Mesenchymal stem cell (in vitro differentiated cells and primary cell): ENCODE measurements around the gene CFAP298.

Experiments
- DNase-seq: peaks from one replicate; pipeline ENCODE4 v3.0.0-alpha.2; 2013
- H2AFZ ChIP-seq: one replicate; pipeline ENCODE4 v1.6.1; 2013; ENCODE audit warnings: low read depth, mild to moderate bottlenecking, control low read depth, inconsistent platforms, low read length, moderate library complexity
- H2AK5ac ChIP-seq: 2 replicates; pipeline ENCODE4 v1.6.1; 2013; ENCODE audit warnings: low read length, moderate library complexity, mild to moderate bottlenecking, inconsistent platforms; ENCODE audit not compliant: severe bottlenecking
- H2BK120ac ChIP-seq: one replicate; pipeline ENCODE4 v1.6.1; 2013; ENCODE audit warnings: low read depth, mild to moderate bottlenecking, inconsistent platforms, low read length, moderate library complexity
- H2BK12ac ChIP-seq, 2 experiments: one replicate each; pipeline ENCODE4 v1.6.1; 2013; ENCODE audit warnings: inconsistent platforms in 2 of 2, low read length in 2 of 2, mild to moderate bottlenecking in 2 of 2, moderate library complexity in 2 of 2, control low read depth in 1 of 2
- H2BK15ac ChIP-seq: one replicate; pipeline ENCODE4 v1.6.1; 2013; ENCODE audit warnings: mild to moderate bottlenecking, low read depth, inconsistent platforms; ENCODE audit not compliant: poor library complexity, severe bottlenecking
- H2BK5ac ChIP-seq: 2 replicates; pipeline ENCODE4 v1.6.1; 2013; ENCODE audit warnings: low read depth, mild to moderate bottlenecking, low read length, control low read depth, inconsistent platforms; ENCODE audit not compliant: poor library complexity, severe bottlenecking
- H3K14ac ChIP-seq, 2 experiments: one replicate each; pipeline ENCODE4 v1.6.1; 2013; ENCODE audit warnings: inconsistent platforms in 2 of 2, low read length in 2 of 2, control low read depth in 1 of 2, mild to moderate bottlenecking in 1 of 2, moderate library complexity in 1 of 2
- H3K18ac ChIP-seq, 2 experiments: one replicate each; pipeline ENCODE4 v1.6.1; 2013; ENCODE audit warnings: inconsistent platforms in 2 of 2, low read length in 2 of 2, control low read depth in 1 of 2, low read depth in 1 of 2, mild to moderate bottlenecking in 1 of 2
- H3K23ac ChIP-seq, 2 experiments: one replicate each; pipeline ENCODE4 v1.6.1; 2013; ENCODE audit warnings: inconsistent platforms in 2 of 2, low read length in 2 of 2, mild to moderate bottlenecking in 2 of 2, moderate library complexity in 2 of 2, control low read depth in 1 of 2
- H3K27ac ChIP-seq: 2 replicates; pipeline ENCODE4 v1.5.1; 2013; ENCODE audit warnings: mild to moderate bottlenecking, moderate library complexity, low read length, control low read depth, inconsistent platforms; ENCODE audit not compliant: poor library complexity, severe bottlenecking
- H3K27me3 ChIP-seq, 2 experiments: 2 replicates each; pipeline versions ENCODE4 v1.6.1 to v1.7.0; 2013; ENCODE audit warnings: low read length in 2 of 2, mild to moderate bottlenecking in 2 of 2, moderate library complexity in 2 of 2, control low read depth in 1 of 2, inconsistent platforms in 1 of 2; ENCODE audit not compliant: control insufficient read depth in 1 of 2, insufficient read depth in 1 of 2
- H3K36me3 ChIP-seq, 2 experiments: 2 replicates each; pipeline versions ENCODE4 v1.6.1 to v1.7.0; 2013; ENCODE audit warnings: low read length in 2 of 2, control low read depth in 1 of 2, inconsistent platforms in 1 of 2, low read depth in 1 of 2, mild to moderate bottlenecking in 1 of 2; ENCODE audit not compliant: insufficient read depth in 2 of 2, control insufficient read depth in 1 of 2
- H3K4ac ChIP-seq, 2 experiments: one replicate each; pipeline ENCODE4 v1.6.1; 2013; ENCODE audit warnings: inconsistent platforms in 2 of 2, low read length in 2 of 2, mild to moderate bottlenecking in 2 of 2, moderate library complexity in 2 of 2, control low read depth in 1 of 2, low read depth in 1 of 2
- H3K4me1 ChIP-seq: 2 replicates; pipeline ENCODE4 v1.6.1; 2013; ENCODE audit warnings: low read depth, low read length, control low read depth; ENCODE audit not compliant: control insufficient read depth, insufficient read depth
- H3K4me2 ChIP-seq: 2 replicates; pipeline ENCODE4 v1.6.1; 2013; ENCODE audit warnings: low read length, mild to moderate bottlenecking, inconsistent platforms; ENCODE audit not compliant: poor library complexity, severe bottlenecking
- H3K4me3 ChIP-seq, 2 experiments: 2 replicates each; pipeline versions ENCODE4 v1.5.1 to v1.7.0; 2013; ENCODE audit warnings: low read length in 2 of 2, mild to moderate bottlenecking in 2 of 2, control low read depth in 1 of 2, low read depth in 1 of 2; ENCODE audit not compliant: insufficient read depth in 1 of 2
- H3K79me1 ChIP-seq: replicated peaks from 2 replicates; pipeline ENCODE4 v1.6.1; 2013; ENCODE audit warnings: mild to moderate bottlenecking, control low read depth, low read length, inconsistent platforms; ENCODE audit not compliant: poor library complexity, severe bottlenecking
- H3K9ac ChIP-seq: 2 replicates; pipeline ENCODE4 v1.7.0; 2013; ENCODE audit warnings: mild to moderate bottlenecking, low read length, moderate library complexity
- H3K9me3 ChIP-seq: 2 replicates; pipeline ENCODE4 v1.7.0; 2013; ENCODE audit warnings: mild to moderate bottlenecking, low read length; ENCODE audit not compliant: control insufficient read depth
- H4K8ac ChIP-seq: one replicate; pipeline ENCODE4 v1.6.1; 2013; ENCODE audit warnings: inconsistent platforms, mild to moderate bottlenecking, low read length, moderate library complexity
- H4K91ac ChIP-seq: one replicate; pipeline ENCODE4 v1.6.1; 2013; ENCODE audit warnings: mild to moderate bottlenecking, low read length, inconsistent platforms
- WGBS: methylation state at CpG from one replicate; pipeline ENCODE4 v1.1.7; 2013; ENCODE audit warnings: mixed read lengths; 5-methylcytosine and 5-hydroxymethylcytosine counted together

CFAP298 gene

DNA sequence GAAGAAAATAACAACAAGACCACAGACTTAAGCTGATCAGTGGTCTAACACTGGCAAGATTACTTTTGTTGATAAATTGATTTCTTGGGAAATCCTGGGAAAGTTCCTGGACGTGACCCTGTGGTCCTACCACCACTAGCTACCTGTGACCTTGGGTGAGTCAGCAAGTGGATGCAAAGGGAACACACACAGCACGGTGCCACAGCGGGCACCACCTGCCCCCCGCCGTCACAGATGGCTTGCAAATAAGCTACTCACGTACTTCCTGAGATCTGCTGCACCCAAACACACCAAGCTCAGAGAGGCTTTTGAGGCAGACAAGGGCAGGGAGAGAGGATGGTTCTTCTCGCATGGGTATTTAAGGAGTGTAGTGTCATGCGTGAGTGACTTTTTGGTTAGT, 12.7 kb downstream of the CFAP298 start:
- Histone ChIP-seq H3K4me1 (peaks cover 10% of the 10 kb centered on the region), H3K4me2 (no peak overlapping the region), H3K23ac (no peak overlapping the region), H3K4ac (no peak overlapping the region), H3K27ac (no peak overlapping the region), H2BK12ac (no peak overlapping the region), H4K91ac (no peak overlapping the region), H3K14ac (no peak overlapping the region), H3K36me3 (peaks cover 32 to 51% of the 10 kb centered on the region in 2 experiments), H3K9ac (no peak overlapping the region), H4K8ac (no peak overlapping the region), H3K27me3 (no peaks in the 10 kb centered on the region), H2AK5ac (no peak overlapping the region), H2BK5ac (no peak overlapping the region), H2AFZ (no peak overlapping the region), H3K79me1 (peaks cover 12% of the 10 kb centered on the region), H2BK15ac (no peak overlapping the region), H3K18ac (no peak overlapping the region), H3K4me3 (no peak overlapping the region), H3K9me3 (no peaks in the 10 kb centered on the region), H2BK120ac (no peak overlapping the region)
- 97% methylated on average over 8 of the region's 8 CpGs for WGBS
- DNase-seq: no peak

DNA sequence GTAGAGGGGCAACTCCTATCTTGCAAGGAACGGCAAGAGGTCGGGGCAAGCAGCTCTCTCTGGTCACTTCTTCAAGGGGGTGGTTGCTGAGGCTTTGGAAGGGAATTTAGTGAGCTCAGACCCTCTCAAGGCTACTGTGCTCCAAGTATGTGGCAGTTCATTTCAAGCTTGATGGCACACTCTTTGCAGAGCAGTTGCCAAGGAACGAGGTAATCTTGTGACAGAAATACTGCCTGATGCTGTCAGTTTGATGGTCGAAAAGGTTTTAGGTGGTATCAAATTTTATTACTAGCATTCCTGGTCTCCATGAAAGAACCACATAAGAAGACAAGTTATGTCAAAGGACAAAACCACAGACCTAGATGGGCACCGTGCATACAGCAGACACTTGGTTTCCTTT, 13.1 kb downstream of the CFAP298 start:
- peaks cover 27 to 46% of the 10 kb centered on the region in 2 experiments for H3K36me3 ChIP-seq
- no peak overlapping the region for H4K91ac ChIP-seq
- peaks cover 10% of the 10 kb centered on the region for H3K4me1 ChIP-seq
- no peak overlapping the region for H2BK15ac ChIP-seq
- no peak overlapping the region for H3K4me2 ChIP-seq
- no peak overlapping the region for H3K4me3 ChIP-seq
- H3K4ac ChIP-seq: no peak overlapping the region
- H3K9me3 ChIP-seq: no peaks in the 10 kb centered on the region
- no peak overlapping the region for H2AK5ac ChIP-seq
- H3K79me1 ChIP-seq: peaks cover 9% of the 10 kb centered on the region
- no peaks in the 10 kb centered on the region for H3K27me3 ChIP-seq
- no peak overlapping the region for H3K14ac ChIP-seq
- H3K27ac ChIP-seq: no peak overlapping the region
- H2BK120ac ChIP-seq: no peak overlapping the region
- no peak overlapping the region for H3K18ac ChIP-seq
- no peak overlapping the region for H4K8ac ChIP-seq
- no peak overlapping the region for H3K9ac ChIP-seq
- H3K23ac ChIP-seq: no peak overlapping the region
- H2BK5ac ChIP-seq: no peak overlapping the region
- H2BK12ac ChIP-seq: no peak overlapping the region
- 100% methylated on average over 2 of the region's 5 CpGs for WGBS
- no peak for DNase-seq
- H2AFZ ChIP-seq: no peak overlapping the region

DNA sequence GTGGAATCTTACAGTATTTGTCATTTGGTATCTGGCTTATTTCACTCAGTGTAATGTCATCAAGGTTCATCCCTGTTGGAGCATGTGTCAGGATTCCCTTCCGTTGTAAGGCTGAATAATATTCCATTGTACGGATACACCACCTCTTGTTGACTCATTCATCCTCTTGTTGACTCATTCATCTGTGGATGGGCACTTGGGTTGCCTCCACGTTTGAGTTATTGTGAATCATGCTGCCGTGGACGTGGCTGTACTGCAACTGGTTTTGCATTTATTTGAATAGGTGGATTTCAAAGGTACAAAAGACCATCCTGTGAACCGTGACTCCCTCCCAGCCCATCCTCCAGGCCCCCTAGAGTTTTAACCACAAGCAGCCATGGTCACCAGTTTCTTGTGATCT, 15.0 kb downstream of the CFAP298 start:
- H2AFZ ChIP-seq: no peak overlapping the region
- no peak overlapping the region for H3K14ac ChIP-seq
- H4K91ac ChIP-seq: no peak overlapping the region
- H3K36me3 ChIP-seq: peaks cover 12 to 27% of the 10 kb centered on the region in 2 experiments
- H2BK12ac ChIP-seq: peak overlapping the region in 1 of 2 experiments; percentile 47
- no peak overlapping the region for H3K18ac ChIP-seq
- peak; percentile 82 for DNase-seq
- no peaks in the 10 kb centered on the region for H3K27me3 ChIP-seq
- H3K4me2 ChIP-seq: no peak overlapping the region
- WGBS: 2% methylated on average over 5 of the region's 6 CpGs
- H3K4me3 ChIP-seq: no peak overlapping the region
- H3K9ac ChIP-seq: peak overlapping the region; percentile 39
- peaks cover 10% of the 10 kb centered on the region for H3K4me1 ChIP-seq
- no peak overlapping the region for H2BK15ac ChIP-seq
- no peak overlapping the region for H2AK5ac ChIP-seq
- no peak overlapping the region for H3K27ac ChIP-seq
- H2BK120ac ChIP-seq: no peak overlapping the region
- no peaks in the 10 kb centered on the region for H3K9me3 ChIP-seq
- H3K79me1 ChIP-seq: peaks cover 5% of the 10 kb centered on the region
- H2BK5ac ChIP-seq: no peak overlapping the region
- H3K4ac ChIP-seq: no peak overlapping the region
- H3K23ac ChIP-seq: no peak overlapping the region
- H4K8ac ChIP-seq: no peak overlapping the region

DNA sequence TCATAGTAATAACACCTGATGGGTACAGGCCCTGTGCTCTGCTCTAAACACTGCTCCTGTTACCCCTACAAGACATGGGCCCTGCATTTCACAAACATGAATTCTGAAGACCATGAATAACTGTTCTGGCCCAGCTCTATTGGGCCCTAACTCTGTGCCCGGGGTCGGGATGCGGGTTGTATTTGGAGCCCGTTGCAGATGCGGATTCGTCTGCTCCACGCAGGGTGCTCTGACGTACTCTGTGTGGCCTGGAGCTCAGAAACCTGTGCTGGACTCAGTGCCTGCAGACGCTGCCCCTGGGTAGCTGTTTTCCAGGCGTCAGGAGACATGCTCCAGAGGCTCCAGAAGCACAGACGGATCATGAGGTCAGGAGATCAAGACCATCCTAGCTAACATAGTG, 16.7 kb downstream of the CFAP298 start:
- Histone ChIP-seq H3K27me3 (no peaks in the 10 kb centered on the region), H3K14ac (no peak overlapping the region), H3K4me2 (no peak overlapping the region), H3K4me3 (no peak overlapping the region), H3K9me3 (no peaks in the 10 kb centered on the region), H4K8ac (no peak overlapping the region), H3K4me1 (peaks cover 10% of the 10 kb centered on the region), H3K9ac (no peak overlapping the region), H3K36me3 (peaks cover 7 to 18% of the 10 kb centered on the region in 2 experiments), H3K79me1 (peaks cover 3% of the 10 kb centered on the region), H3K4ac (no peak overlapping the region), H3K23ac (no peak overlapping the region), H2BK15ac (no peak overlapping the region), H4K91ac (no peak overlapping the region), H2BK5ac (no peak overlapping the region), H2AFZ (no peak overlapping the region), H2AK5ac (no peak overlapping the region), H2BK120ac (no peak overlapping the region), H3K18ac (no peak overlapping the region), H2BK12ac (no peak overlapping the region), H3K27ac (no peak overlapping the region)
- 94% methylated on average over 11 of the region's 11 CpGs for WGBS
- DNase-seq: no peak
